ENCODE measurements around the gene UQCR10.
"Not testable (repeated sequence)": the region's sequence is repeated elsewhere in the genome, so short reads cannot be mapped to it uniquely, and the experiment has no call there.

The UQCR10 gene

DNA sequence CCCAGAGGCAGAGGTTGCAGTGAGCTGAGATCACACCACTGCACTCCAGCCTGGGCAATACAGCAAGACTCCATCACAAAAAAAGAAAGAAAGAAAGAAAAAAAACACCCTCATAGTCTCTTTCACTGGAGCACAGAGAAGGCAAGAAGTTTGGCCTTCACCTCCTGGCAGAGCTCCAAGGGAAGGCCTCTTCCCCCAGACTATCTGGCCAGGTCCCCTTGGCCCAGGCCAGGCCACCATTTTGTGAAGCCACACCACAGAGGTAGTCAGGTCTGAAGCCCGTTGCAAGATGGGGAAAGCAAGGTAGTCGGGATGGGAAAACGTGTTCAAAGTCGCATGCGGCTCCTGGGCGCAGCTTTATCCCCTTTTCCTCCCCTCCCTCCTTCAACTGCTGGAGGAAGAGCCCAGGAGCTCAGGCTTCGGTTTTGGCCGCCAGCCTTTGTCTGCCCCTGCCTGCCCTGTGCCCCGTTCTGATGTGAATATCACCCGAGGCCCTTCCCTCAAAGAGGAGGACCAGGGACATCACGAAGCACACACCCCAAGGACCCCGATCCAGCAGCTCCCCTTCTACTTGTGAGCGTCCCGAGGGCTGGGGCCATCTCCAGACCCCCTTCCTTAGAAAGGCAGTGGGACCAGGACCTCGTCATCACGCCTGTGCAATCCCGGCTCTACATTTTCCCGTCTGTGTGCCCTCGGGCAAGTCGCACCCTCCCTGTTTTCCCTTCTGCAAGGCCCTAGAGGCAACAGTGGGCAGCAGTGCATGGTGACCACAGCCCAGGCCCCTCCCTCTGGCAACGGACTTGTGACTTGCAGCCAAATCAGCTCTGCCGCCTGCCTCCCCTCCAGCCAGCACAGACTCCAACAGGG, 29.7 kb upstream of the UQCR10 start:
- no peak for DNase-seq (ENCODE audit: low read depth in 3 of 3, low spot score in 1 of 3)

GRCh38 chr22:29738118-29738815, 28.9 kb upstream of the UQCR10 start:
- DNase-seq (ENCODE audit: low read depth in 3 of 3, low spot score in 1 of 3): no peak

DNA sequence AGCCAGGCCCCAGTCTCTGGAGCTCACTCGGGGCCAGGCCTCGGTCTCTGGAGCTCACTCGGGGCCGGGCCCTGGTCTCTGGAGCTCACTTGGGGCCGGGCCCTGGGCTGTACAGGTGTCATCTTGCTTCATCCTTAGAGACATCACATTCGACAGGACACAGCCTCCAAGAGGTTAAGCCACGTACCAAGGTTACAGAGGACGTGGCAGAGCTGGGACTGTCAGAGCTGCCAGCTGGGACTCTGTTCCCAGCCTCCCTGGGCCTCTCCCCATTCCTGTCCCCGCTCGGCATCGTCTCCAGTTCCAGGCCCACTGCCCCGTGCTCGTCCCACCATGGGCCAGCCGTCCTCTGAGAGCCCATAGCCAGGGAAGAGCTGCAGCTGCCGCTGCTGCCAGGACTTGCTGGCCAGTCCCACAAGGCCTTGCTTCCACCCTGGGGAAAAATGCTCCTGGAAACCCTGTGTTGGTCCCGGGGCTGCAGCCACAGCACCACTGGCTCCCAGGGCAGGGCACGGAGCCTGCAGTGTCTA, 27.8 kb upstream of the UQCR10 start:
- DNase-seq (ENCODE audit: low read depth in 3 of 3, low spot score in 1 of 3): no peak

DNA sequence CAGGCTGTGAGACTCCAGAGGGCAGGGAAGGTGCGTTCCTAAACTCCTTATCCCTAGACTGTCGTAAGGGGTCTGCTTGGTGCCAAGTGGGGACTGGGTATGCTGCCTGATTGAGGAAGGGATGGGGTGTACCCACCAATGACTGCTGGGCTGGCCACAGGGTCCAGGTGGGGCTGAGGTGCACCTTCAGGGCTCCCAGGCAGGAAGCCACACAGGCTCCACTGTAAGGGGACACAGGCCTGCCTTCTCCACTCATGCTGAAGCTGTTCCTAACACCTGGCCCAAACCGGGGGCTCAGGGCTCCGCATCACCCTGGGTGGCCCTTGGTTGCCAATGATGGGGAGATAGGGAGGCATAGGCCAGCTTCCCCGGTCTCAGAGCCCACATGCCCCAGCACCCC, 27.0 kb upstream of the UQCR10 start:
- DNase-seq (ENCODE audit: low read depth in 3 of 3, low spot score in 1 of 3): no peak

DNA sequence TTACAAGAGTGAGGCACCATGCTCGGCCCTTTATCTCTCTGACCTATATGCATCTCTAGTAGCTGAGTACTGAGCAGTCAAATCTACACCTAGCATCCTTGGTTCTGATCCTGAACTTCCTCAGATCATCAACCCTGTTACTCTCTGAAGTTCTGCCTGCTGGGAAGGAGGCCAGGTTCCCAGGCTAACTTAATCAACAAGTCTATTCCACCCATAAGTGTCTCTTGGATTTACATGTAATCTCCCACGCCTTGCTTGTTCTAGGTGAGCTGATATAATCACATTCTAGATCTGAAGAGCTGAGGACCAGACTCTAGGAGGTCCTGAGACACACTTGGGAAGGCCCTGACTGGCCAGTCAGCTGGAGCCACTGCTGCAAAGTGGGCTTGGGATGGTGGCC, 25.2 kb upstream of the UQCR10 start:
- DNase-seq (ENCODE audit: low read depth in 3 of 3, low spot score in 1 of 3): no peak

- DNase-seq (ENCODE audit: low read depth in 3 of 3, low spot score in 1 of 3): no peak
Measured at GRCh38 chr22:29742326-29742725, 24.8 kb upstream of the UQCR10 start.

- no peak for DNase-seq (ENCODE audit: low read depth in 3 of 3, low spot score in 1 of 3)
Measured at GRCh38 chr22:29744902-29745301, 22.3 kb upstream of the UQCR10 start.

DNA sequence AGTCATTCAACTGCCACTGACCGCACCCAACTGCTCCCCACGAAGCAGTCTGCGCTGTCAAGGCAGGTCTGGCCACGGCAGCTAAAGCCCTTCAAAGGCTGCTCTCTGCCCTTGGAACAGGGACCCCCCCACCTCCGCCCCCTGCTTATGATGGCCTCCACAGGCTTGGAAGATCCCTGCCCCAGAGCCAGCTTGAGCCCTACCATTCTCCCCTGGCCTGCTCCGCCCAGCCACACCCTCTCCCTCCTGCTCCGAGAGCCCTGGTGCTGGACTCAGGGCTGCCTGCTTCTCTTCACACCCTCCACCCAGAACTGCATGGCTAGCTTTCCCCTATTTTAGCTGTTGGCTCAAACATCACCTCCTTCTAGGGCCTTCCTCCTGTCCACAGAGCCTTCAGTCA, 19.3 kb upstream of the UQCR10 start:
- no peak for DNase-seq (ENCODE audit: low read depth in 3 of 3, low spot score in 1 of 3)

GRCh38 chr22:29748248-29748893, 18.8 kb upstream of the UQCR10 start:
- DNase-seq (ENCODE audit: low read depth in 3 of 3, low spot score in 1 of 3): no peak

GRCh38 chr22:29750029-29750428, 17.1 kb upstream of the UQCR10 start:
- DNase-seq (ENCODE audit: low read depth in 3 of 3, low spot score in 1 of 3): no peak

- no peak for DNase-seq (ENCODE audit: low read depth in 3 of 3, low spot score in 1 of 3)
Measured at GRCh38 chr22:29750559-29751538, 16.3 kb upstream of the UQCR10 start.

- no peak for DNase-seq (ENCODE audit: low read depth in 3 of 3, low spot score in 1 of 3)
Measured at GRCh38 chr22:29751669-29752068, 15.5 kb upstream of the UQCR10 start.

DNA sequence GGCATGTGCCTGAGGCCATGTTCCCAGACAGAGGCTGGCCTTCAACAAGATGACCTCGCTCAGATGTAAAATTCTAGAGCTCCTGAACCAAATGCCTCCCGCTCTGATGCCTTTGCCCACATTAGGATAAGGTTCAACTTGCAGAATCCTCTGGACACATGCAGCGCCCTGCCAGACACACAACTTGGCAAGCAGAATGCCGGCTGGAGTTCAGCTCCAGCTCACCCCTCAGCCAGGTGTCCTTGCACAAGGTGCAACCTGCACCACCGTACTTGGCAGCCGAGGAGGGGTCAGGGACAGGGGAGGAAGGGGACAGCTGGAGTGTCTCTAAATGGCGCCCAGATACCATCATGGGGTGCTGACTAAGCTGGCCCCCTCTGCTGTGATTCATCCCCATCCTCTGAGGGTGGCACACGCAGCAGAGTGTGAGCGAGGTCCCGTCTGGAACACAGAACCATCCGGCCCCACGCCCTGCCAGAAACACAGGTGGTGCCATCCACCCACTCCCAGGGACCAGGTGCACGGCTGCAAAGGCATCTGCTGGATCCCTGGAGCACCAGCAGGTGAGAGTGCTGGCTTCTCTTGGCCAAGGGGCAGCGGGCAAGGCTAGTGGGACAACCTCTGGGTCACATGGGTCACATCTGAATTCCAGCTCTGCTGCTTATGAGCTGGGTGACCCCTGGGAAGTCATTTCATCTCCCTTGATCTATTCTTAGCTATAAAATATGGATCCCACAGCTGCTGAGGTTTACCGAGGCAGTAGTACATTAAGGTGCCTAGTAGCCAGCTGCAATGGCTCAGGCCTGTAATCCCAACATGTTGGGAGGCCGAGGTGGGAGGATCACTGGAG, 13.1 kb upstream of the UQCR10 start:
- DNase-seq (ENCODE audit: low read depth in 3 of 3, low spot score in 1 of 3): no peak

- DNase-seq (ENCODE audit: low read depth in 3 of 3, low spot score in 1 of 3): not testable (repeated sequence)
Measured at GRCh38 chr22:29754658-29755395, 12.3 kb upstream of the UQCR10 start.

GRCh38 chr22:29755889-29756288, 11.3 kb upstream of the UQCR10 start:
- no peak for DNase-seq (ENCODE audit: low read depth in 3 of 3, low spot score in 1 of 3)

DNA sequence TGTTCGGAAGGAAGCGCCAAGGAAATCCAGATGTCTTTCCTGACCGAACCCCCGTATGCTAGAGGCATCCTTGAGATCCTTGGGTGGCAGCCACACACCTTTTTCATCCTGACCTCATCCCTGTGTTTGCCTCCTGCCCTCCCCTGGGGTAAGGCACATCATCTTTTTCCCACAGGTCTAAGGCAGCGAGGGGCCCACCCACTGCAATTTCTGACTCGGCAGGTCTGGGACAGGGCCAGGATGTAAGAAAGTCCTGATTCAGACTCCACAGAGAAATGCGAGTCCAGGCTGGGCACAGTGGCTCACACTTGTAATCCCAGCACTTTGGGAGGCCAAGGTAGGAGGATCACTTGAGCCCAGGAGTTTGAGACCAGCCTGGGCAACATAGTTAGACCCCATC, 10.8 kb upstream of the UQCR10 start:
- DNase-seq (ENCODE audit: low read depth in 3 of 3, low spot score in 1 of 3): no peak

DNA sequence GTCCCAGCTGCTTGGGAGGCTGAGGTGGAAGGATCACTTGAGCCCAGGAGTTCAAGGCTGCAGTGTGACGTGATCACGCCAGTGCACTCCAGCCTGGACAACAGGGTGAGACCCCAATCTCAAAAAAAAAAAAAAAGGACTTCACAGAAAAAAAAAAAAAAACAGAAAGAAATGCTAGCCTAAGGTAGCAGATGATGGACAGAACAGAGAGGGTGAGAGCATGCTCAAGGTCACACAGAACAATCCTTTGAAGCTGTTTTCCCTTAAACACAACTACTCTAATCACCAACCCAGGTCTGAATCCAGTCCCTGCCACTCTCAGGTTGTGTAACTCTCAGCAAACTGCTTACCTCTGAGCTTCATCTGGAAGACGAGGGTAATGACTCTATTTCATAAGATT, 10.1 kb upstream of the UQCR10 start:
- no peak for DNase-seq (ENCODE audit: low read depth in 3 of 3, low spot score in 1 of 3)

DNA sequence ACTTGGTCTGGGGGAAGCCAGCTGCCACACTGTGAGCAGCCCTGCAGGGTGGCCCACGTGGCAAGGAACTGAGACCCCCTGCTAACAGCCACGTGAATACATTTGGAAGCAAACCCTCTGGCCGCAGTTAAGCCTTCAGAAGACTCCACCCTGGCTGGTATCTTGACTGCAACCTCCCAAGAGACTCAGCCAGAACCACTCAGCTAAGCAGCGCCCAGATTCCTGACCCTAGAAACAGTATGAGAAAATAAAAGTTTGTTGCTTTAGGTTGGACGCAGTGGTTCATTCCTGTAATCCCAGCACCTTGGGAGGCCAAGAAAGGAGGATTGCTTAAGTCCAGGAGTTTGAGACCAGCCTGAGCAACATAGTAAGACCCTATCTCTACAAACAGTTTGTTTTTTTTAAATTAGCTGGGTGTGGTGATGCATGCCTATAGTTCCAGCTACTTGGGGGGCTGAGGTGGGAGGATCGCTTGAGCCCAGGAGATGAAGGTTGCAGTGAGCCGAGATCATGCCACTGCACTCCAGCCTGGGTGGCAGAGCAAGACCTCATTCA, 9.0 kb upstream of the UQCR10 start:
- DNase-seq (ENCODE audit: low read depth in 3 of 3, low spot score in 1 of 3): no peak

DNA sequence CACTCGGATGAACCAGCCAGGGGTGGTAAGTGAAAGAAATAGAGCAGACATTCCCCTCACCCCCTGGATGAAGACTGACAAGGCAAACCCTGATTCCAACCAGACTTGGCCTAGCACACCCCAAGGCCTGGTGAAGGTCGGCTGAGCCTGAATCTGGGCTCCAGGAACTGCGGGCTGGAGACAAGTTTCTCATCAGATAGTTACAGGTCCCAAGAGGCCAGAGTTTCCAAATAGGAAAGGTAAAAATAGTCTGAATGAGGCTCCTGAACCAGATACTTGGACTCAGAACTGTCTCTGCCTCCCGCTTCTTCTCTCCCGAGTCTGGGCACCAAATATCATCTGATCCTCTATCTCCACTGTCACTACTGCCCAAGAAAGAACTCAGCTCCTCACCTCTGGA, 8.2 kb upstream of the UQCR10 start:
- DNase-seq (ENCODE audit: low read depth in 3 of 3, low spot score in 1 of 3): no peak
